Nephron (organoid): Measurements from ENCODE around the gene PPFIA1.
A peak's percentile ranks its signal among the peaks of the same experiment; 100 is the strongest.

ENCODE experiments used
- H3K27ac Mint-ChIP-seq, 3 experiments: 2 replicates each; pipeline ENCODE4 v1.8.0; 2020; ENCODE audit warnings: mixed read lengths in 3 of 3, mild to moderate bottlenecking in 2 of 3, moderate library complexity in 1 of 3
- H3K27me3 Mint-ChIP-seq: 2 replicates; pipeline ENCODE4 v1.8.0; 2021; ENCODE audit warnings: low read depth, mild to moderate bottlenecking, moderate library complexity, mixed read lengths
- H3K36me3 Mint-ChIP-seq: 2 replicates; pipeline ENCODE4 v1.8.0; 2020; ENCODE audit warnings: low read depth, mixed read lengths
- H3K4me1 Mint-ChIP-seq: 2 replicates; pipeline ENCODE4 v1.8.0; 2020; ENCODE audit warnings: mixed read lengths
- H3K4me3 Mint-ChIP-seq, 3 experiments: 2 replicates each; pipeline ENCODE4 v1.8.0; 2020; ENCODE audit warnings: mild to moderate bottlenecking in 3 of 3, mixed read lengths in 3 of 3, moderate library complexity in 2 of 3
- H3K9me3 Mint-ChIP-seq: 2 replicates; pipeline ENCODE4 v1.8.0; 2020; ENCODE audit warnings: mixed read lengths
- CTCF ChIP-seq, 3 experiments: fragments of 200-600 bp; sonication (generic); IDR thresholded peaks; one replicate each; pipeline ENCODE4 v1.5.0; 2021; ENCODE audit warnings: antibody characterized with exemption in 3 of 3; ENCODE audit not compliant: unreplicated experiment in 3 of 3

PPFIA1 gene

GRCh38 chr11:70268526-70268925, 2.0 kb upstream of the PPFIA1 start:
- H3K36me3 Mint-ChIP-seq = peaks cover 9% of the 10 kb centered on the region
- peak overlapping the region; percentile 40 to 75 (median 73) for H3K4me3 Mint-ChIP-seq
- H3K27ac Mint-ChIP-seq = no peak overlapping the region
- H3K9me3 Mint-ChIP-seq = no peaks in the 10 kb centered on the region
- peaks cover 46% of the 10 kb centered on the region for H3K27me3 Mint-ChIP-seq
- no peak for TF ChIP-seq CTCF (IDR thresholded peaks at IDR 0.05; ENCODE audit: unreplicated experiment in 3 of 3)
- H3K4me1 Mint-ChIP-seq = peaks cover 4% of the 10 kb centered on the region

- Mint-ChIP-seq H3K9me3 (no peaks in the 10 kb centered on the region), H3K27ac (peak overlapping the region; percentile 66 to 87 (median 79)), H3K4me1 (peaks cover 4% of the 10 kb centered on the region), H3K27me3 (peaks cover 33% of the 10 kb centered on the region), H3K4me3 (peak overlapping the region; percentile 92 to 97 (median 96)), H3K36me3 (peaks cover 30% of the 10 kb centered on the region)
- peak in 2 of 3 experiments; percentile 10 to 11 for TF ChIP-seq CTCF (IDR thresholded peaks at IDR 0.05; ENCODE audit: unreplicated experiment in 3 of 3)
Measured at GRCh38 chr11:70270877-70271648, 573 bp downstream of the PPFIA1 start.

- Mint-ChIP-seq H3K36me3 (peaks cover 36% of the 10 kb centered on the region), H3K4me1 (peaks cover 4% of the 10 kb centered on the region), H3K27ac (peak overlapping the region; percentile 66 to 87 (median 79)), H3K9me3 (no peaks in the 10 kb centered on the region), H3K4me3 (peak overlapping the region; percentile 92 to 97 (median 96)), H3K27me3 (peaks cover 33% of the 10 kb centered on the region)
- TF ChIP-seq CTCF (IDR thresholded peaks at IDR 0.05; ENCODE audit: unreplicated experiment in 3 of 3) = no peak
Measured at GRCh38 chr11:70271649-70271953, 1.1 kb downstream of the PPFIA1 start.

GRCh38 chr11:70272009-70272408, 1.5 kb downstream of the PPFIA1 start:
- Mint-ChIP-seq H3K27ac (peak overlapping the region in 1 of 3 experiments; percentile 29), H3K27me3 (peaks cover 32% of the 10 kb centered on the region), H3K9me3 (no peaks in the 10 kb centered on the region), H3K4me3 (peak overlapping the region; percentile 92 to 97 (median 96)), H3K4me1 (peaks cover 4% of the 10 kb centered on the region), H3K36me3 (peaks cover 38% of the 10 kb centered on the region)
- no peak for TF ChIP-seq CTCF (IDR thresholded peaks at IDR 0.05; ENCODE audit: unreplicated experiment in 3 of 3)

GRCh38 chr11:70278994-70279393, 8.5 kb downstream of the PPFIA1 start:
- H3K4me3 Mint-ChIP-seq = no peak overlapping the region
- H3K4me1 Mint-ChIP-seq = peaks cover 15% of the 10 kb centered on the region
- peaks cover 80% of the 10 kb centered on the region for H3K36me3 Mint-ChIP-seq
- no peaks in the 10 kb centered on the region for H3K27me3 Mint-ChIP-seq
- H3K27ac Mint-ChIP-seq = no peak overlapping the region
- no peaks in the 10 kb centered on the region for H3K9me3 Mint-ChIP-seq
- no peak for TF ChIP-seq CTCF (IDR thresholded peaks at IDR 0.05; ENCODE audit: unreplicated experiment in 3 of 3)

GRCh38 chr11:70281156-70281609, 10.7 kb downstream of the PPFIA1 start:
- Mint-ChIP-seq H3K36me3 (peaks cover 81% of the 10 kb centered on the region), H3K9me3 (no peaks in the 10 kb centered on the region), H3K4me1 (peaks cover 15% of the 10 kb centered on the region), H3K27me3 (no peaks in the 10 kb centered on the region), H3K4me3 (no peak overlapping the region), H3K27ac (peak overlapping the region; percentile 10 to 77 (median 71))
- TF ChIP-seq CTCF (IDR thresholded peaks at IDR 0.05; ENCODE audit: unreplicated experiment in 3 of 3) = no peak
